ENCODE results near the gene PHF23.

Gene PHF23

DNA sequence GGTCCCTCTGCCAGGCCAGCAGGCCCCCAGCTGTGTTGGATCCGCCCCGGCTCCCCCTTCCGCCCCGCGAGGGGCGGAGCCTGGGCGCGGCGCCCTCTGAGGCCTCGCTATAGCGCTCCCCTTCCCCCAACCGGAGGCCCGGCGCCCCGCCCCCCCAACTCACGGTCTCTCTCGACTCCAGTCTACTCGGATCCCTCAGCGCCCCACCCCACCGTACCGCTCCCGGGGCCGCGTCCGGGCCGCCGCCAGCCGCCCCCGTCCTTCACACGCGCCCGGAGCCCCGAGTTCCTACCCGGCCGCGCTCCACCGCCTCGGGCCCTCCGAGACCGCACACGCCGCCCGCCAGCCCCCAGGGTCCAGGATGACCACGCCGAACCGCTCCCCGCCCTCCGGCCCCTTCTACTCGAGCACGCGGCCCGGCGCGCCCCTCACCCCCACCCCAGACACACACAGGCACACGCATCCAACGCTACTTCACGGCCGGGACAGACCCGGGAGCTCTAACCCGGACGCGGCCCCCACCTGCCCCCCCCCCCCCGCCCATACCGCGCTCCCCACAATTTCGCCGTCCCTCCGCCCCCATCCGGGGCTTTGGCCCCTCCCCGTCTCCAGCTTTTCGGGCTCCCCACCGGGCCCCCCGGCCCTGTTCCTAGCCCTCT, 1.4 kb downstream of the PHF23 start:
- DNase-seq, result no peak

DNA sequence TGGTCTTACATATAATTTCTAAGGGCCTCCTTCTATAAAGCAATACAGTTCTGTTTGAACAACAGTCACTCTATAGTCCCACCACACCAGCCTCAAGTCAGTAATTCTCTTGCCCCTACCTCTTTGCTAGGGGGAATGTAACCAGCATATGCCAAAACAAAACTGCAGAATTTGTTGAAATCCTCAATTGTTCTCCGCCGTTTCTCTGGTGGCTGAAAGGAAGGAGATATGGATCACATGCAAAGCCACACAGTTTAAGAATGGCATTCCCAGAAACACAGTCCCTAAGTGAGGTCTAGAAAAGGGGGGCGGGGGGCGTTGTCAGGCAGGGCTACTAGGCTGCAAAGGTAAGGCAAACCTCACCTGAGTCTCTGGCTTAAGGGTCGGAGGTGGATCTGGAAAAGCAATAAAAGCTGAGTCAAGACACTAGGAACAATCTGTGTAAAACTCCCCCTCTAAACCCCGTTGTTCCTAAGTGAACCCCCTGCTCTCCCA, 1.9 kb downstream of the PHF23 start:
- DNase-seq, result no peak

DNA sequence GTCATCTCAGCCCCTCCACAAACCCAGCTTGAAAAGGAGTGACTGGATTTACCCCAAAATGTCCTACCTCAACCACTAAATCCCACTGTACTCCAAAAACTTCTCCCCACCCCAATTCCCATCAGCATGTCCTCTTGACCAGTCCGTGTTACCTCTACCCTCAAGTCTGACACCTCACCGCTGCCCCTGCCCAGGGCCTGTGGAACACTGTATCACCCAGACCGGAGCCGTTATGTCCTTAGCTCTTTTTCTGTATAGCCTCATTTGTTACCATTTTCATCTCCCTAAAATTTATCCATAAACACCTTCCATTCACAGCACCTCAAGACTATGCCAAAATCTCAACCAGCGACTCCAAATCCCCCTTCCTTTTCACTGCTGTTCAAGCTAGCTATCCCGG, 2.4 kb downstream of the PHF23 start:
- no peak for DNase-seq

DNA sequence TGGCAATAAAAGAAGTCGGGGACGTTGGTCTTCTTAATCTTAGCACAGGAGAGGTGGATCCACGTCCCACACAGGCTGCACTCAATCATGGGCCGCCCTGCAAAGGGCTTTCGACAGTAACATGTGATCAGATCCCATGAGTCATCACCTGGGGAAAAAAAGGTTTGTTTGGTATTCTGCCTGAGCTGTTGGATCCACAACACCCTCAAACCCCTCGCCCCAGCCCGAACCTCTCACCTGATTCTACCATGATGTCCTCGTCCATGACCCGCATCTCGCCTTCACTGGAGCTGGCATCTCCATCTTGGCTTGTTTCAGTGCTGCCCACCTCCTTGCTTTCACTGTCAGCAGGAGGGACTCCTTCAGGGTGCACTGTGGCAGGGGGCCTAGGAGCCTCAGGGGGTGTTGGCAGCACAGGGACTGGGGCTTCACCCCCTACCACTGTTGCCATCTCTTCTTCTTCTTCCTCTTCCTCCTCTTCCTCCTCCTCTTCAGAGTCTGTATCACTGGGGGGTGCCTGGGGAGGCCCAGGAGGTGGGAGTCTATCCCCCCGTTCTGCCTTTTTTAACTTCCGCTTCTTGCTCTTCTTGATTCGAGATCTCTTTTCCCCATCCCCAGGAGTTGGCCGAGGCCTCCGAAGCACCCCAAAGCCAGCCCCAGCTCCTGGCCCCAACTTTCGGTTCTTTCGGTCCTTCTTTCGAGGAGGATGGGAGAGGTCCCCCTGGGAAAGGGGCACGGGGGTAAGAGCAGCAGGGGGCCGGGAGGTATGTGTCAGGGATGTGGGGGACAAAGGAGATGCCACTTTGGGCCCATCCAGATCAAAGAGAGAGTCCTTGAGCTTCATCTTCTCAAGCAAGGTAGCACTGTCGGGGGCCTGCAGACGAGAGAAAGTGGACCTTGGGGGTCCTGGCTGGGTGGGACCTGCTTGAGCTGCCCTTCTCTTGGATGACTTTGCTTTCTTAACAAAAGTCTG, 3.3 kb downstream of the PHF23 start:
- no peak for DNase-seq

DNA sequence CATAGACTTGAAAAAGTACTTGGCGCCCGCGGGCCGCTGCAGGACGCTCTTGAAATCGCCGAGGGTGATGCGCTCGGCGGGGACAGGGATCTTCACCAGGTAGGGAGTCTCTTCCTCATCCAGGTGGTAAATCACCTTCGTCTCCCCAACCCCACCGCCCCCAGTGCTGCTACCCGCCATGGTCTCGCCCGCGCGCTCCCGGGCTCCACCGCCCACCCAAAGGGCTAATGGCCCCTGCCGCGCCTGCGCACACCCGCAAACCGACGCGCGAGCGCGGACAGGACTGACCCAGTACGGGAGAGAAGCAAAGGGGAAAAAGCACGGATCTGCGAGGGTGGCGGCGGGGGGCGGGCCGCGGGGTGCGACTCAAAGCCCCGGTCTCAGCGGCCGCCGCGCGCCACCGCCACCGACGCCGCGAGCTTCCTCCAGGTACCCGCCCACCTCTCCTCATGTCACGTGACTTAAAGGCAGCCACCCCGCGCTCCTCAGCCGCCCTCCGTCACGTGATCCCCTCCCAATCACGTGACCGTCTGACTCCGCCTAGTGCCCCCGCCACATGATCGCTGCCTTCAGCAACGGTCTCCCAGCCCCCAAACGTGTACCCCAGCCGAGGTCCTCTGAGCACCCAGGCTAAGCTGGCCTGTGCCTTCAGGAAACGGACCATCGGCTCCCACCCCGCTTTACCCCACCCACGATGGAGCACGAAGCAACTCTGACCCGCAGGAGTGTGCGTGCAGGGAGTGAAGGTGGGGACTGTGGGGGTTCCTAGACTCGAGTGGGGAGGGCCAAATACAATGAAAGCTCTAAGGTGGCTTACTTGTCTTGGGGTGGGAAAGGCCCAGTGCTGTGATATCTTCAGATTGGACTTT, 4.9 kb downstream of the PHF23 start, which contains the start of gene DVL2:
Gene DVL2, minus strand, starts transcription at position 435 of the 869 bp plus-strand sequence. Its CDS starts 255 bp downstream, at position 180.
- DNase-seq, result peak; percentile 94

DNA sequence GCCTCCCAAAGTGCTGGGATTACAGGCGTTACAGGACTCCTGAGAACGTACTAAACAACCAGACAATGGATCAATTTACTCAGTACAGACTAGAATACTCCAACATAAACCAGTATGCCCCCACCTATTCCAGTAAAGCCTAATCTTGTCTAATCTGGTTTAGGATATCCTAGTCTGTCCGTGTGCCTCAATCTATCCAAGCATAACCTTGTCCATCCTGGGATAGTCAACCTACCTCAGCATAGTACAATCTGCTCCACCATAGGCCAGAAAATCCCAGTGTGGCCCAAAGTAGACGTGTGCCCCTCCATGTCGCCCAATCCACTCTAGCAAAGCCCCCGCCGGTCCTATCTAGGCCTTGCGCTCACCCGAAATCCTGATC, 5.6 kb downstream of the PHF23 start:
- DNase-seq, result peak; percentile 62

DNA sequence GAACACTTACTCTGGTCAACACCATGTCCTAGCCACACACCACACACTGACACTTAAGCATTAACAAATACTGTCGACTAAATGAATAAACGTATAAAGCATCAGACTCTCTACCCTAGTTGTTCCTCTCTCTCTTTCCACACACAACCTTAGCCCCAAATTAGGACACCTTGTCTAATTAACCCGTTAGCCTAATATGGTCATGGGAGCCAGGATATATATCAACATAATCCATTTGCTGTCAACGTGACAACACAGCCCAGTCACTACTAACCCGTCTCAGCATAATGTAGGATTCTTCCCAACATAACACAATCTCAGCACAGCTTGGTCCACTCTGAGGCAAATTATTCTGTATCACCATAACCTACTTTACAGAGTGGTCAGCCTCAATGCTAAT, 7.1 kb downstream of the PHF23 start:
- no peak for DNase-seq

DNA sequence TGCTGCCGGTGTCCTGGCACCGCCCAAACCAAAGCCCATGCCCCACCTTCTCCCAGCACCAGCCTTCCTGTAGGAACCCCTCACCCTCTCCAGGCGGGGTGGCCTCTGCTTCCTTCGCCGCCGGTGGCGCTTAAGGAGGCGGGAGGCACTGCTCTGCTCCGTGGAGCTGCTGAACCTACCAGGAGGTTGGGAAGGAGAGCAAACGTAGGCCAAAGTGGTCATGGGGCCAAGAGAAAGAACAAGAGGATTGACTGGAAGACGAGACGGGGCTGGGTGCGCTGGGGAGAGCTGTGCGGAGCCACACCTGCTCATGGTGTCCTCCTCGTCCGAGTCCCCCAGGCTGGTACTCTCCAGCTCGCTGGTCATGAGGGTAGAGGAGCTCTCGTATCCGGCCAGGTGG, 9.8 kb downstream of the PHF23 start:
- DNase-seq, result no peak

DNA sequence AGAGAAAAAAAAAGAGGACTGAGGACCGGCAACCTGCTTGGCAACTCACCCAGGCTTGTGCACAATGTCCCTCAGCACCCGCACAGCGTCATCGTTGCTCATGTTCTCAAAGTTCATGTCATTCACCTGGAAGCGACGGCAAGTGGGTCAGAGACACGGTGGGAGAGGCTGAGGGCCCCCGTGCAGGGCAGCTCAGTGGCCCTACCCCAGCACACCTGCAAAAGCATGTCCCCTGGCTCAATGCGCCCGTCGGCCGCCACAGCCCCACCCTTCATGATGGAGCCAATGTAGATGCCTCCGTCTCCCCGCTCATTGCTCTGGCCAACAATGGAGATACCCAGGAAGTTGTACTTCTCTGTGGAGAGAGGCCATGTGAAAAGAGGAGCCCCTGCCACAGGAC, 10.3 kb downstream of the PHF23 start:
- no peak for DNase-seq

DNA sequence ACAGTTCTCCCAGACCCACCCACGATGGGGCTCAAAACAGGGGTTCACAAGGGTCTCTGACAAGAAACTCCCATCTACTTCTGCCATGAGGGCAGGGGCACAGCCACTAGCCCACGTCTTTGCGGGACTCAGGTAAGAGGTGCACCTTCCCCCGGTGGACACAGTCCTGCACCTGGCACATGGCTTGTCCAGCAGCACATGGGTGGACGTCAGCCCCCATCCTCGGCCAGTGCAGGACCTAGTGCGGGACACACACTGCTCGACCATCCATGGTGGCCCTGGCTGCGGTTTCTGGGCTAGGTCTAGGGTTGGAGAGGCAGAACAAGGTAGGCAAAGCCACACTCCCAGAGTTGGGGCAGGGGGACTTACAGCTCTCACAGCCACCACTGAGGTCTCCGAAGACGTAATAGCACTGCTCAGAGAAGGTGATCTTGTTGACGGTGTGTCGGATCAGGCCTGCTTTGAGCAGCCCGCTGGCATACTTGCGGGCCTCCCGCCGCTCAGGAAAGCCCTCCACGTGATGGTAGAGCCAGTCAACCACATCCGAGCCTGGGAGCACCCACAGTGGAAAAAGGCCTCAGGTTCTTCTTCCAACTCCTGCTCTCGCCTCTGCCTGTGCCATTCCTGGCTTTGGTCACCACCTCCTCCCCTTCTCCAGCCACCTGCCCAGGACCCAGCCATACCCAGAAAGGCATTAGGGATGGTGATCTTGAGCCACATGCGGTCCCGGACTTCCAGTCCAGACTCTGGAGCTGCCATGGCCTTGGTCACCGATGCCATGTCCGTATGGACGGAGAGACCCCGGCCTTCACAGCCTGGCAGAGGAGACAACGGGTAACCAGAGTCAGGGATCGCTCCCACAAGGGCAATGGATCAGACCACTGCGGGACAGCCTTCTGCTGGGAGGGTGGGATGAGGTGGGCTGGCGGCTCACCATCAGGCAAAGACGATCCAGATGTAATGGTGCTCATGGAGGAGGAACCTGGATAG, 12.2 kb downstream of the PHF23 start:
- no peak for DNase-seq

DNA sequence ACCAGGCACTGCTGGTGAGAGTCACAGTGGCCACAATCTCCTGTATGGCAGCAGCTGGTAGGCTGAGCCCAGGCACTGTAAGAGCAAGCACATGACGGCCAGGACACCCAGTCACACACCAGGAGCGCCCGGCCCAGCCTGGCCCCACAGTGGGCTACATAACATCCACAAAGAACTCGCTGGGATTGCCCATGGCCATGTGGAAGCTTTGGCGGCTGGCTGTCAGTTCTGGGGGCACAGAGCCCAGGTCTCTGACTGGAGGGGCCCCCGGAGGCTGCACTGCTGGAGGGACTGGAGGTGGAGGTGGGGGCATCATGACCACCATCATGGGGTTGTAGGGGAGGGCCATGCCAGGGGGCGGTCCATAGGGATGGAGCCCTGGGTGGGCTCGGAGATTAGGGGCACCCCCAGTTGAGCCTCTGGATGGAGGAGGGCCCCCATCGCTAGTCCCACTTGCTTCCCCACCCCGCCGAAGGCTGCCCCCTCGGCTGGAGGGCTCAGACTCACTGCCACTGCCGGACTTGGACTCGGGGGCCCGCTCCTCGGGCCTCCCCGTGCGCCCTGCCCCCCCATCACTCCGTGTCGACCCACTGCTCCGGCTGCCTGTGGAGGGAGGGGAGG, 13.4 kb downstream of the PHF23 start:
- DNase-seq, result no peak

DNA sequence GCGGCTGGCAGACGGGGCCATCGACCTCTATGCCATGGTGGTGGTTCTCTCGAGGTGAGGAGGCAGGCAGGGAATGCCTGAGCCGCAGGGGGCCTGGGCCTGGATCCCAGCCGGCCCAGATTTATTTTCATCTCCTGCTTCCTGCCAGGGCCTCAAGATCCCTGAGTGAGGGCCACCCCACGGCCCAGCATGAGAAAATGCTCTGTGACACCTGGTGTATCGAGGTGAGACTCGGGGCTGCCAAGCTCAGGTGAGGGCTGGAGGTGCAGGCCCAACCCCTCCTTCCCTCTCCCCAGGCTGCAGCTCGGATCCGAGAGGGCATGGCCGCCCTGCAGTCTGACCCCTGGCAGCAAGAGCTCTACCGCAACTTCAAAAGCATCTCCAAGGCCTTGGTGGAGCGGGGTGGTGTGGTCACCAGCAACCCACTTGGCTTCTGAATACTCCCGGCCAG, 14.6 kb downstream of the PHF23 start:
- DNase-seq, result no peak

DNA sequence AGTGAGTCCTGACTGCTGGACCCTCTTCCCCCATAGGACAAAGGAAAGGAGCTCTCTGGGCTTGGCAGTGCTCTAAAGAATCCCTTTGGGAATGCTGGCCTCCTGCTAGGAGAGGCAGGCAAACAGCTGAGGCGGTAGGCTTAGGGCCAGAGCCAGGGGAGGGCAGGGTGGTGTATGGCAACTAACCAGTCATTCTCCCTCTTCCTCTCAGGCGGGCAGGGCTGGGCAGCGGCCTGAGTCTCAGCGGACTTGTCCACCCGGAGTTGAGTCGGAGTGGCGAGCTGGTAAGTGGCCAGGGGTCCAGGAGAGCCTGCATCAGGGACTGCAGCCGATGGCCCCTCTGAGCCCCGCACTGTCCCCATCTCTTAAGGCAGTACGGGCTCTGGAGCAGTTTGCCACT, 15.1 kb downstream of the PHF23 start:
- DNase-seq, result no peak

DNA sequence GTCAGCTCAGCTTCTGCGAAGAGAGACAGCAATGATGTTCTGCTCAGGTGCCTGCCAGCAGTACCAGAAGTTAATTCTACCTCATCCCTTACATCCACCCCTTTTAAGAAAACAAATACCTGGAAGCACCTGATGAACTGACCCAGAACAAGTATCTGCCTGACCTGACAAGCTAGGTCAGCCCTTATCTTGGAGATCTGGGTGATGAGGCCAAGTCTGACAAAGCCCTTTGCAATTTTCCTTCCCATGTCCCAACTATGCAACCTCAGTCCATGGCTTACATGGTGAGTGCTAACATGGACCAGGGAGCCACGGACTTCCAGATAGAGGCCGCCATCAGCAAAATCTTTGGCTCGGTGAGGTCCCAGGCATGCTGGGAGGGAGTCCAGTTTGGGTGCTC, 15.9 kb downstream of the PHF23 start:
- DNase-seq, result no peak

DNA sequence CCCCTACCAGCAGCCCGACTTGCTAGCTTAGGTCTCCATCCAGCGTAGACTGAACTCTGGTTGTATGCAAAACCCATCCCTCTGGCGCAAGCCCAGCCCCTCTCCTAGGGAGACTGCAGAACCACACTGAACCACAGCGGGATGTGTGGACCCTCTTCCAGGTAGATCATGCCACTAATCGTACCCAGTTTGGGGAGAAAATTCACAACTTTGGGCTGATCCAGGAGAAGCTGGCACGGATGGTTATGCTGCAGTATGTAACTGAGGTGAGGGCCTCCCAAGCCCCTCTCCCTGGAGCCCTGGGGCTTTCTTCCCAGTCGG, 16.3 kb downstream of the PHF23 start:
- no peak for DNase-seq

DNA sequence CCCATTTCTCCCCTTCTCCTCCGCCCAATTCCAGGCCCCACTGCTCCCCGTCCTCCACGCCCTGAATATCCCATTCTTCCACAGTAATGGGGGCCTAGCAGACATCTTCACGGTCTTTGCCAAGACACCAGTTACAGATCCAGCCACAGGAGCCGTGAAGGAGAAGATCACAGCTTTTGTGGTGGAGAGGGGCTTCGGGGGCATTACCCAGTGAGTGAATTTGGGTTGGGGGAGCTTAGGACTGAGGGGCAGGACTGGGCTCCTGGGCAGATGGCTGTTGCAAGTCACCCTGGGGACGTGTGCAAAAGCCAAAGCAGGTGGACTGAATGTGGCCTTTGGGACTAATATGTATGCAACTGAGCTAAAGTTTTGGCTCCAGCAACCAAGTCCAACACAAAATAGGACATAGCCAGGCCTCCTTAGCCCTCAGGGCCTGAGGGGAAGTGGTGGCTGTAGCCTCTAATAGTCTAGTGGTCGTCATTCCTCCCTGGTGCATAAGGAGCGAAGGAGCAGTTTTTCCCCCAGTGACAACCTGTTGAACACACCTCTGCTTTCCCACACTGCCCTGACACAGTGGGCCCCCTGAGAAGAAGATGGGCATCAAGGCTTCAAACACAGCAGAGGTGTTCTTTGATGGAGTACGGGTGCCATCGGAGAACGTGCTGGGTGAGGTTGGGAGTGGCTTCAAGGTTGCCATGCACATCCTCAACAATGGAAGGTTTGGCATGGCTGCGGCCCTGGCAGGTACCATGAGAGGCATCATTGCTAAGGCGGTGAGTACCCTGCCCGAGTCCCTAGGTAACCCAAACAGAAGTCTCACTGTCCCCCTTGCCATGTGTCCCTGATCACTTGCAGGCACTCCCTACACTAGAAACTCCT, 16.9 kb downstream of the PHF23 start:
- no peak for DNase-seq

DNA sequence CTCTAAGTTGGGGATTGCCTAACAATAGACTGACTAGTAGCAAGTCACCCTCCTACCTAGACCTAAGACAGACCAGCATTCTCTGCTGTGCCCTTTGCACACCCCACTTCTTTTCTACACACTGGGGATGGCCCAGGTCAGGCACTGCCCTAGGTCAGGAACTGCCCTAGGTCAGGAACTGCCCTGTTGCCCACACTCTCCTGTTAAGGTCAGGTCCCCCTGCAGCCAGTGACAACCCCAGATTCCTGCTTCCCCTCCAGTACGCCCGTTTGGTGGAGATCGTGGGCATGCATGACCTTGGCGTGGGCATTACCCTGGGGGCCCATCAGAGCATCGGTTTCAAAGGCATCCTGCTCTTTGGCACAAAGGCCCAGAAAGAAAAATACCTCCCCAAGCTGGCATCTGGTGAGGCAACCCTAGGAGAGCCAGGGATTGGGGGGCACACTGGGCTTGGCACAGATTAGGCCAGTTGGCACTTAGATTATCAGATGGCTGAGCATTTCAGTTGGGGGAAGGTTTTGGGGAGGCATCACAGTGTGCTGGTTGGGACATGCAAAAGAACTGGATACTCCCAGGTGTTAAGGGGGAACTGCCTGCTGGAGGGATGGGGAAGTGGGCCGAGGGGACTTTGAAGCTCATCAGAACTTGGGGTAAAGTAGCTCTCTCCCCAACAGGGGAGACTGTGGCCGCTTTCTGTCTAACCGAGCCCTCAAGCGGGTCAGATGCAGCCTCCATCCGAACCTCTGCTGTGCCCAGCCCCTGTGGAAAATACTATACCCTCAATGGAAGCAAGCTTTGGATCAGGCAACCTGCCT, 17.8 kb downstream of the PHF23 start:
- DNase-seq, result no peak

DNA sequence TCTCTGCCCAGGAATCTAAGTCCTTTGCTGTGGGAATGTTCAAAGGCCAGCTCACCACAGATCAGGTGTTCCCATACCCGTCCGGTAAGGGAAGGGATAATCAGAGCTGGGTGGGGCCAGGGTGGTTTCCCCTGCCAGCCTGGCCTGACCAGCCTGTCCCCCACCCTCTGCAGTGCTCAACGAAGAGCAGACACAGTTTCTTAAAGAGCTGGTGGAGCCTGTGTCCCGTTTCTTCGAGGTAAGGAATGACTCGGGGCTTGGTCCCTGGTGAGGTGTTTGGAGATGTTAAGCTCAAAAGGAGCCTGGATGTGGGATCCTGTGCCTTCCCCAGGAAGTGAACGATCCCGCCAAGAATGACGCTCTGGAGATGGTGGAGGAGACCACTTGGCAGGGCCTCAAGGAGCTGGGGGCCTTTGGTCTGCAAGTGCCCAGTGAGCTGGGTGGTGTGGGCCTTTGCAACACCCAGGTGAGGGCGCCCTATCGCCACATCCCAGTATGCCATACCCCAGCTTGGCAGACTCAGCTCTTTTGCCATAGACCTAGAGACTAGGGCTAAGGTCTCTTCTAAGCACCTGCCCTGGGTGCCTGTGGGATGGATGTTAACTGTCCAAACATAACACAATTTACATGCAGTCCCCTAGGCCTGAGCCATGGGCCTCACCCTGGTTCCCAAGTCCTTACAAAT, 18.5 kb downstream of the PHF23 start:
- DNase-seq, result peak; percentile 14

Measured in DMS79 treated with DMSO at 0.1 percent for 48 hours (cell line).